ENCODE results near the gene S100A11. TPM values are rescaled to one million over a fixed set of nuclear protein-coding genes. Genes with fewer than 3 reads are reported as not detected.

The S100A11 gene
- total RNA-seq, 1 donor from 2014 or later, result 251 TPM

GRCh38 chr1:152003846-152004442 lies 32.9 kb downstream of the S100A11 start:
- peak; percentile 47 for DNase-seq (ENCODE audit: low read depth)

- DNase-seq (ENCODE audit: low read depth), result peak; percentile 95
These were observed 33.8 kb downstream of the S100A11 start for GRCh38 chr1:152002960-152003359.

- DNase-seq (ENCODE audit: low read depth), result peak; percentile 93
These were observed 34.9 kb downstream of the S100A11 start for GRCh38 chr1:152001631-152002584.

GRCh38 chr1:152000964-152001630 lies 35.7 kb downstream of the S100A11 start:
- DNase-seq (ENCODE audit: low read depth), result no peak

GRCh38 chr1:151998611-151999362 lies 38.0 kb downstream of the S100A11 start:
- DNase-seq (ENCODE audit: low read depth), result no peak

DNA sequence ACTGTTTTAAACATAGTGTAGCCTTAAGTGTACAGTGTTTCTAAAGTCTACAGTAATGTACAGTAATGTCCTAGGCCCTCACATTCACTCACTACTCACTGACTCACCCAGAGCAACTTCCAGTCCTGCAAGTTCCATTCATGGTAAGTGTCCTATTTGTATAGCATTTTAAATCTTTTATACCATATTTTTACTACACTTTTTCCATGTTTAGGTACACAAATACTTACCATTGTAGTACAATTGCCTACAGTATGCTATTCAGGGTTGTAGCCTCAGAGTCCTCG lies 39.6 kb downstream of the S100A11 start:
- DNase-seq (ENCODE audit: low read depth), result no peak

GRCh38 chr1:151995774-151996173 lies 41.0 kb downstream of the S100A11 start:
- no peak for DNase-seq (ENCODE audit: low read depth)

GRCh38 chr1:151994956-151995355 lies 41.8 kb downstream of the S100A11 start:
- peak; percentile 99 for DNase-seq (ENCODE audit: low read depth)

GRCh38 chr1:151993734-151994496 lies 42.9 kb downstream of the S100A11 start, which contains the start of gene S100A10:
Gene S100A10, minus strand, starts transcription at chr1:151993859. Its CDS starts 7,629 bp downstream, at chr1:151986230.
- peak; percentile 65 for DNase-seq (ENCODE audit: low read depth)

DNA sequence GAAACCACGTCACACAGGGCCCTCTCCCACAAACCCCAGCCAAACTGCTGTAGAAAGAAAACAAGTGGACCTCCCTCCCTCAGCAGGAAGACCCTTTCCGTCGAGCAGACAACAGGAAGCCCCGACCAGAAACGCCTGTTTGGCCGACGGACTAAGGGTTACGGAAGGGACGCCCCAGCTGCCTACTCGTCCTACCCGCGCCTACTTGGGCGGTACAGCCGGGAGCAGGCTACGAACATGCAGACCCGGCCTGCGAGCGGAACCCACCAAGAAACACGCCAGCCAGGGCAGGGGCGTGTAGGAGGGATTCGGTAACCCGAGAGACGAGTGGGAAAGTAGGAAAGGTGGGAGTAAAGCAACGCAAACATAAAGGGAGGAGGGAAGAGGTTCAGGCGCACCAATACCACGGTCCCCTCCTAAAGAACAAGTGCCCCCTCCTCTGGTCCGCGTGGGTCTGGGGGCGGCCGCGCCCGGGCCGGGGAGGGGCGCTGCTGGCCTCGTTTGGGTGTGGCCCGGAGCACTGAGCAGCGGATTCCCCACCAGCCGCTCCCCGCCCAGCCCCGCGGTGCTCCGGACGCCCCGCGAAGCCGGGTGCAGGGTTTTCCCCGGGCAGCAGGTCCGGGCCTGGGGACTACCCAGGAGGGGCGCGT lies 43.6 kb downstream of the S100A11 start:
- peak; percentile 58 for DNase-seq (ENCODE audit: low read depth)

- peak; percentile 98 for DNase-seq (ENCODE audit: low read depth)
These were observed 44.3 kb downstream of the S100A11 start for GRCh38 chr1:151992303-151993083.

DNA sequence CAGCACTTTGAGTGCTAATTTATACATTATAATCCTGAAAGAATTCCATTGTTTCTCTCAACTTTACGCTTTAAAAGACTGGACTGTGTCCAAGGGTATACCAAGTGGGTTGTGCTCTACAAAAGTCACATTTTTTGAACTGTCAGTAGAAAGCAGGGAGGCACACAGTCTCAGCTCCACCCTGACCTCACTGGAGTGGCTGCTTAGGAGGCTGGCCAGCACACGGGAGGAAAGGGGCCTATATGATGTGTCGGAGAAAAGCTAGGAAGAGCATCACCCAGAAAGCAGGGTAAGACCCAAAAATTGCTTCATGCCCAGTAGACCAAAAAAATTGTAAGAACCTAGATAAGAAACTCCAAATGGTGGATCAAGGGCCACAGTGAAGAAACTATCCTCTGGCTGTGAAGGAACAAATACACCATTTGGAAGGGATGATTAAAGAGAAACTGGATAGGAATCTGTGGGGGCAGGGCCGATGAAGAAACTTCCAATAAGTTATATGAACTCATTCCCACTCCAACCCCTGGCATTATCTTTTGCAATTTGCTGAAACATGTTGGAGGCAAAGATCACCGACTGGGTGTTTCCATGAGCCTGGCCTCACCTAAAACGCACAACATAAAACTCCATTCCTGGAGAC lies 45.0 kb downstream of the S100A11 start:
- DNase-seq (ENCODE audit: low read depth), result no peak

DNA sequence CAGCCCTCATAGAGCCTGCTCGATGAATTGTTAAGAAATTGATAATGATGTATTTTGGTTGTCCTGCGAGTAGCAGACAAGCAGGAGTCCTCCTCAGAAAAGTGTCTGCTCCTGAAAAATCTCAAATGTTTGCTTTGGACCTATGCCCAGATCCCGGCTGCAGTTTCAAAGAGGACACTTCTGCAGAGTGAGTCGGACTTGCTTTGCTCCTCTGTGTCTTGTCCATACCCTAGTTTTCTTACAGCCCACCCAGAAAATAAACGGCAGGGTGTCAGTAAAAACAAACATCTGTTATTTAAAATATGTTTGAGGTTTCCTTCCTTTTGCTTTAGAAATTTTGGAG lies 46.0 kb downstream of the S100A11 start:
- peak; percentile 67 for DNase-seq (ENCODE audit: low read depth)

DNA sequence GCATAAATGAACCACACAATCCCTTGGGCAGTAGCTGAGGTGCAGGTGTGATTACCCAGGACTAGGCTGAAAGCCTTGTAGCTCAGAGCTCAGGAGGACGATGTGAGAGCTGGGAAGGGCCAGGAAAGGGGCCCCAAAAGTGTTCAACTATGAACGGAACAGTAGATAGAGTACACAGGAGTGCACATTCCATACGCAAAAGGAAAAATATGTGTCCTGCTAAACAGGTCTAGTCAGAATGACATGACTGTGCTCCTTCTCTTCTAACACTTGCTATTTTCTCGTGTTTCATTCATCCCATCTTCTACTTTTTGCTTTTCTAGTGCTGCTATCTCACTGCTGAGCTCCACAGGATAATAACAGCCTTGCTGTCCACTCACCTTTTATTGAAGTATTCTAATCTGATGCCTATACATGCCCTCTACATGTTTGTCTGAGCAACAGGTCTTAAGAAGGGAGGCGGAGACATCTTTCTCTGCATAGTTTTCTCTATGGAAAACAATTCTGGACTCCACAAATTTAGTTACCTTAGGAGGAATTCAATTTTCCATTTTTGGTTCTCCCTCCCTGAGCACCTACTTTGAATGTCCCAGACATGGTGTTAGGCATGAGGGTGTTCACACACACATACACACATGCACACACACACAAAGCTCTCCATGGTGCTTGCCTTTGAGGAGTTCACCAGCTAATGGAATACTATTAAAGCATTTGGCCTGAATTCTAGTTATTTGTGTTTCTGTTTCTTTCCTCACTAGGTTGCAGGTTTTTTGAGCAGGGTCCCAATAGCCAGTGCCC lies 46.5 kb downstream of the S100A11 start:
- no peak for DNase-seq (ENCODE audit: low read depth)

GRCh38 chr1:151989211-151989862 lies 47.5 kb downstream of the S100A11 start:
- DNase-seq (ENCODE audit: low read depth), result peak; percentile 84

GRCh38 chr1:151988405-151988923 lies 48.3 kb downstream of the S100A11 start:
- peak; percentile 70 for DNase-seq (ENCODE audit: low read depth)

- DNase-seq (ENCODE audit: low read depth), result no peak
These were observed 50.2 kb downstream of the S100A11 start for GRCh38 chr1:151986501-151987190.
